Measurements from ENCODE around the gene FRS2.

Gene FRS2

GRCh38 chr12:69570545-69571399 is 100.6 kb downstream of the FRS2 start:
- Histone ChIP-seq H3K27ac (replicated peaks) (no peak overlapping the region), H3K27me3 (ENCODE audit: insufficient read depth, poor library complexity, severe bottlenecking) (no peaks in the 10 kb centered on the region), H3K4me3 (replicated peaks; ENCODE audit: insufficient read depth, low read length) (no peak overlapping the region)
- TF ChIP-seq CTCF (IDR thresholded peaks at IDR 0.05; ENCODE audit: insufficient read depth, low read length) (peak; percentile 76), GABPA (IDR thresholded peaks at IDR 0.05; ENCODE audit: low read depth) (no peak)
- DNase-seq (ENCODE audit: low read depth in 1 of 2, low spot score in 1 of 2), result peak in 1 of 2 experiments; percentile 61

DNA sequence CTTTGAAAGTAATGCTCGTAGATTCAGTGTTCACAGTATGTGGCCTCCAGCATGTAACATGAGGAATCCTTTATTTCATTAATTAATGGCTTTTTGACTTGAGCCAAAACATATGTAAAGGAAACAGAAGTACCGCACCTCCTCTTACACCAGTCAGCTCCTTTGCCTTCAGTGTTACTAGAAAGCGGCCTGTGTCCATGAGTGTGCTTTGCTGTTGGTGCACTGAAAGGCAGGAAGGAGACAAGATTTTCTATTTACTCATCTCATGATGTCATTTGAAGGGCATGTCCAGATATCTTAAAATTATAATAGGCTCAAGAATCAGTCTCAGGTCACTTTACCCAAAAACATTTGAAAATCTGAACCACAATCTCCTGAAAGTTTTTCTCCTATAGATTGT is 105.2 kb downstream of the FRS2 start:
- TF ChIP-seq POLR2AphosphoS5 (IDR thresholded peaks at IDR 0.05; ENCODE audit: low read depth) (no peak), CTCF (IDR thresholded peaks at IDR 0.05; ENCODE audit: insufficient read depth, low read length) (no peak), SPI1 (IDR thresholded peaks at IDR 0.05; ENCODE audit: borderline replicate concordance, low read depth) (no peak)
- H3K27ac ChIP-seq (replicated peaks), result no peak overlapping the region
- no peaks in the 10 kb centered on the region for H3K27me3 ChIP-seq (ENCODE audit: insufficient read depth, poor library complexity, severe bottlenecking)
- DNase-seq (ENCODE audit: low read depth in 1 of 2, low spot score in 1 of 2), result no peak
- no peak overlapping the region for H3K4me3 ChIP-seq (replicated peaks; ENCODE audit: insufficient read depth, low read length)

- Histone ChIP-seq H3K27ac (replicated peaks) (no peak overlapping the region), H3K27me3 (ENCODE audit: insufficient read depth, poor library complexity, severe bottlenecking) (no peaks in the 10 kb centered on the region), H3K4me3 (replicated peaks; ENCODE audit: insufficient read depth, low read length) (no peak overlapping the region)
- TF ChIP-seq, protein P1, sequence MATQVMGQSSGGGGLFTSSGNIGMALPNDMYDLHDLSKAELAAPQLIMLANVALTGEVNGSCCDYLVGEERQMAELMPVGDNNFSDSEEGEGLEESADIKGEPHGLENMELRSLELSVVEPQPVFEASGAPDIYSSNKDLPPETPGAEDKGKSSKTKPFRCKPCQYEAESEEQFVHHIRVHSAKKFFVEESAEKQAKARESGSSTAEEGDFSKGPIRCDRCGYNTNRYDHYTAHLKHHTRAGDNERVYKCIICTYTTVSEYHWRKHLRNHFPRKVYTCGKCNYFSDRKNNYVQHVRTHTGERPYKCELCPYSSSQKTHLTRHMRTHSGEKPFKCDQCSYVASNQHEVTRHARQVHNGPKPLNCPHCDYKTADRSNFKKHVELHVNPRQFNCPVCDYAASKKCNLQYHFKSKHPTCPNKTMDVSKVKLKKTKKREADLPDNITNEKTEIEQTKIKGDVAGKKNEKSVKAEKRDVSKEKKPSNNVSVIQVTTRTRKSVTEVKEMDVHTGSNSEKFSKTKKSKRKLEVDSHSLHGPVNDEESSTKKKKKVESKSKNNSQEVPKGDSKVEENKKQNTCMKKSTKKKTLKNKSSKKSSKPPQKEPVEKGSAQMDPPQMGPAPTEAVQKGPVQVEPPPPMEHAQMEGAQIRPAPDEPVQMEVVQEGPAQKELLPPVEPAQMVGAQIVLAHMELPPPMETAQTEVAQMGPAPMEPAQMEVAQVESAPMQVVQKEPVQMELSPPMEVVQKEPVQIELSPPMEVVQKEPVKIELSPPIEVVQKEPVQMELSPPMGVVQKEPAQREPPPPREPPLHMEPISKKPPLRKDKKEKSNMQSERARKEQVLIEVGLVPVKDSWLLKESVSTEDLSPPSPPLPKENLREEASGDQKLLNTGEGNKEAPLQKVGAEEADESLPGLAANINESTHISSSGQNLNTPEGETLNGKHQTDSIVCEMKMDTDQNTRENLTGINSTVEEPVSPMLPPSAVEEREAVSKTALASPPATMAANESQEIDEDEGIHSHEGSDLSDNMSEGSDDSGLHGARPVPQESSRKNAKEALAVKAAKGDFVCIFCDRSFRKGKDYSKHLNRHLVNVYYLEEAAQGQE (IDR thresholded peaks at IDR 0.05; ENCODE audit: insufficient replicate concordance, low read depth), result no peak
- peak; percentile 80; the same call in 1 of the 2 replicates for TF ChIP-seq SPI1 (IDR thresholded peaks at IDR 0.05; ENCODE audit: borderline replicate concordance, low read depth)
- no peak for DNase-seq (ENCODE audit: low read depth in 1 of 2, low spot score in 1 of 2)
Measured at GRCh38 chr12:69578283-69578682, 108.1 kb downstream of the FRS2 start.

- no peak for TF ChIP-seq POLR2AphosphoS5 (IDR thresholded peaks at IDR 0.05; ENCODE audit: low read depth)
- TF ChIP-seq SPI1 (IDR thresholded peaks at IDR 0.05; ENCODE audit: borderline replicate concordance, low read depth), result peak; percentile 41; the same call in 1 of the 2 replicates
- TF ChIP-seq, protein P1 (IDR thresholded peaks at IDR 0.05; ENCODE audit: insufficient replicate concordance, low read depth), result no peak
- no peak overlapping the region for H3K4me3 ChIP-seq (replicated peaks; ENCODE audit: insufficient read depth, low read length)
- no peak for DNase-seq (ENCODE audit: low read depth in 1 of 2, low spot score in 1 of 2)
- H3K27me3 ChIP-seq (ENCODE audit: insufficient read depth, poor library complexity, severe bottlenecking), result no peaks in the 10 kb centered on the region
- H3K27ac ChIP-seq (replicated peaks), result no peak overlapping the region
Measured at GRCh38 chr12:69579029-69579428, 108.8 kb downstream of the FRS2 start.

GRCh38 chr12:69580074-69580473 is 109.9 kb downstream of the FRS2 start:
- Histone ChIP-seq H3K27ac (replicated peaks) (no peak overlapping the region), H3K27me3 (ENCODE audit: insufficient read depth, poor library complexity, severe bottlenecking) (no peaks in the 10 kb centered on the region), H3K4me3 (replicated peaks; ENCODE audit: insufficient read depth, low read length) (no peak overlapping the region)
- no peak for DNase-seq (ENCODE audit: low read depth in 1 of 2, low spot score in 1 of 2)
- TF ChIP-seq, protein P1 (IDR thresholded peaks at IDR 0.05; ENCODE audit: insufficient replicate concordance, low read depth), result no peak
- no peak for TF ChIP-seq POLR2AphosphoS5 (IDR thresholded peaks at IDR 0.05; ENCODE audit: low read depth)
- no peak for TF ChIP-seq GABPA (IDR thresholded peaks at IDR 0.05; ENCODE audit: low read depth)
- no peak for TF ChIP-seq SPI1 (IDR thresholded peaks at IDR 0.05; ENCODE audit: borderline replicate concordance, low read depth)
- TF ChIP-seq CTCF (IDR thresholded peaks at IDR 0.05; ENCODE audit: insufficient read depth, low read length), result no peak
